Effector CD8-positive, alpha-beta T cell (primary cell): ENCODE data around the gene COL18A1.
"Not testable (repeated sequence)": the region's sequence is repeated elsewhere in the genome, so short reads cannot be mapped to it uniquely, and the experiment has no call there.

Source experiments
- DNase-seq: peaks from one replicate; lab custom pipeline; 2025; lab: John Stamatoyannopoulos, UW

COL18A1 gene

GRCh38 chr21:45493401-45494001 is 88.5 kb downstream of the COL18A1 start:
- no peak for DNase-seq

GRCh38 chr21:45494135-45494850 is 89.3 kb downstream of the COL18A1 start:
- DNase-seq, result no peak

GRCh38 chr21:45494851-45495680 is 90.1 kb downstream of the COL18A1 start:
- DNase-seq, result no peak

GRCh38 chr21:45496151-45496967 is 91.4 kb downstream of the COL18A1 start:
- no peak for DNase-seq

- no peak for DNase-seq
These were observed 92.2 kb downstream of the COL18A1 start for GRCh38 chr21:45496968-45497845.

GRCh38 chr21:45497846-45498645 is 93.1 kb downstream of the COL18A1 start:
- DNase-seq, result no peak

- no peak for DNase-seq
These were observed 93.7 kb downstream of the COL18A1 start for GRCh38 chr21:45498646-45499000.

- no peak for DNase-seq
These were observed 94.3 kb downstream of the COL18A1 start for GRCh38 chr21:45499201-45499750.

GRCh38 chr21:45499970-45500577 is 95.1 kb downstream of the COL18A1 start:
- no peak for DNase-seq

- not testable (repeated sequence) for DNase-seq
These were observed 96.4 kb downstream of the COL18A1 start for GRCh38 chr21:45501081-45502005.

GRCh38 chr21:45502006-45502345 is 97.0 kb downstream of the COL18A1 start:
- no peak for DNase-seq

- DNase-seq, result no peak
These were observed 97.6 kb downstream of the COL18A1 start for GRCh38 chr21:45502600-45502999.

- DNase-seq, result not testable (repeated sequence)
These were observed 98.3 kb downstream of the COL18A1 start for GRCh38 chr21:45503226-45503625.

- DNase-seq, result no peak
These were observed 99.1 kb downstream of the COL18A1 start for GRCh38 chr21:45504021-45504515.

GRCh38 chr21:45504516-45505415 is 99.8 kb downstream of the COL18A1 start:
- no peak for DNase-seq

GRCh38 chr21:45505416-45506021 is 100.6 kb downstream of the COL18A1 start:
- DNase-seq, result no peak
